ENCODE measurements around the gene GCSAML. TPM values are rescaled to one million over a fixed set of nuclear protein-coding genes. Genes with fewer than 3 reads are reported as not detected.

GCSAML gene
- total and polyA plus RNA-seq, 9 of the 15 experiments (the other 6 are each of a cell fraction or from before 2014, with no cell fraction given), result 0.01 TPM; not detected in 8

DNA sequence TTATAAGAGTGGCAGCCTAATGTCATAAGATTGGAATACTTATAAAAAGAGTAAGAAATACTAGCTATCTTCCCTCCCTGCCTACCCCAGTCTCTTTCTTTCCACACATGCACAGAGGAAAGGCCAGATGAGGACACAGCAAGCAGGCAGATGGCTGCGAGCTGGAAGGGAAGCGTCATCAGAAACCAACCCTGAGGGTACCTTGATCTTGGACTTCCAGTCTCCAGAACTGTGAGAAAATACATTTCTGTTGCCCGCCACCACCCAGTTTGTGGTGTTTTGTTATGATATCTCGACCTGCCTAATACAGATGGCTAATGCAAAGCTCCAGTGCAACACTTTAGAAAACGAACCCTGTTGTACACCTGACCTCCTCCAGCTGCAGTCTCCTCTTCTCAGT, 10.4 kb upstream of the GCSAML start:
- TF ChIP-seq ZNF644 (tag; IDR thresholded peaks at IDR 0.05; ENCODE audit: low read depth) (no peak), TARDBP (IDR thresholded peaks at IDR 0.05) (no peak)
- TF ChIP-seq, protein P1, sequence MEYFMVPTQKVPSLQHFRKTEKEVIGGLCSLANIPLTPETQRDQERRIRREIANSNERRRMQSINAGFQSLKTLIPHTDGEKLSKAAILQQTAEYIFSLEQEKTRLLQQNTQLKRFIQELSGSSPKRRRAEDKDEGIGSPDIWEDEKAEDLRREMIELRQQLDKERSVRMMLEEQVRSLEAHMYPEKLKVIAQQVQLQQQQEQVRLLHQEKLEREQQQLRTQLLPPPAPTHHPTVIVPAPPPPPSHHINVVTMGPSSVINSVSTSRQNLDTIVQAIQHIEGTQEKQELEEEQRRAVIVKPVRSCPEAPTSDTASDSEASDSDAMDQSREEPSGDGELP (CRISPR knock-in tag; IDR thresholded peaks at IDR 0.05; ENCODE audit: borderline replicate concordance), result no peak
- TF ChIP-seq, protein P2, sequence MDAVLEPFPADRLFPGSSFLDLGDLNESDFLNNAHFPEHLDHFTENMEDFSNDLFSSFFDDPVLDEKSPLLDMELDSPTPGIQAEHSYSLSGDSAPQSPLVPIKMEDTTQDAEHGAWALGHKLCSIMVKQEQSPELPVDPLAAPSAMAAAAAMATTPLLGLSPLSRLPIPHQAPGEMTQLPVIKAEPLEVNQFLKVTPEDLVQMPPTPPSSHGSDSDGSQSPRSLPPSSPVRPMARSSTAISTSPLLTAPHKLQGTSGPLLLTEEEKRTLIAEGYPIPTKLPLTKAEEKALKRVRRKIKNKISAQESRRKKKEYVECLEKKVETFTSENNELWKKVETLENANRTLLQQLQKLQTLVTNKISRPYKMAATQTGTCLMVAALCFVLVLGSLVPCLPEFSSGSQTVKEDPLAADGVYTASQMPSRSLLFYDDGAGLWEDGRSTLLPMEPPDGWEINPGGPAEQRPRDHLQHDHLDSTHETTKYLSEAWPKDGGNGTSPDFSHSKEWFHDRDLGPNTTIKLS (IDR thresholded peaks at IDR 0.05; ENCODE audit: borderline replicate concordance, low read depth), result no peak
- Histone ChIP-seq H3K36me3 (ENCODE audit: control insufficient read depth, insufficient read depth, low read length) (no peaks in the 10 kb centered on the region), H3K79me2 (ENCODE audit: control insufficient read depth, insufficient read depth, low read length) (no peaks in the 10 kb centered on the region), H3K4me2 (ENCODE audit: insufficient read depth, low read length) (no peak overlapping the region), H2AFZ (ENCODE audit: low read depth, low read length) (no peak overlapping the region), H3K9ac (ENCODE audit: insufficient read depth in 1 of 2, low read depth in 2 of 2, low read length in 2 of 2) (no peak overlapping the region), H3K9me1 (ENCODE audit: control insufficient read depth, insufficient read depth, low read length) (no peaks in the 10 kb centered on the region), H3K4me3 (no peak overlapping the region), H3K4me1 (replicated peaks in 1 of 2; ENCODE audit: control insufficient read depth in 2 of 2, insufficient read depth in 2 of 2, low read length in 2 of 2) (no peaks in the 10 kb centered on the region), H3K27ac (ENCODE audit: extremely low read depth, low read depth, low read length) (no peak overlapping the region), H3K27me3 (ENCODE audit: control insufficient read depth in 2 of 2, insufficient read depth in 2 of 2, low read length in 2 of 2) (no peaks in the 10 kb centered on the region), H3K9me3 (replicated peaks; ENCODE audit: control insufficient read depth, insufficient read depth, low read depth, low read length) (no peaks in the 10 kb centered on the region), H4K20me1 (replicated peaks; ENCODE audit: control insufficient read depth, insufficient read depth, low read length) (no peaks in the 10 kb centered on the region)
- ChIA-PET CTCF (ENCODE audit: low intra/inter-chr PET ratio) (no interaction called here), POLR2A (no interaction called here)
- 5% methylated on average over 5 of the region's 5 CpGs for WGBS (ENCODE audit: insufficient coverage, low coverage, missing lambda C conversion rate)
- in situ Hi-C loops (cut with MboI), result no loop called here
- FAIRE-seq (no peak), DNase-seq (ENCODE audit: extremely low read depth in 1 of 4, low spot score in 3 of 4) (no peak), ATAC-seq (no peak)
- intact Hi-C loops (cut with micrococcal nuclease), result no loop called here
- BruUV-seq (replicated peaks), result no TSS peak
